ENCODE results near the gene FGG.
"Not testable (repeated sequence)": the region's sequence is repeated elsewhere in the genome, so short reads cannot be mapped to it uniquely, and the experiment has no call there.

FGG gene

GRCh38 chr4:154610582-154610981 lies 1.9 kb downstream of the FGG start:
- DNase-seq, result no peak

DNA sequence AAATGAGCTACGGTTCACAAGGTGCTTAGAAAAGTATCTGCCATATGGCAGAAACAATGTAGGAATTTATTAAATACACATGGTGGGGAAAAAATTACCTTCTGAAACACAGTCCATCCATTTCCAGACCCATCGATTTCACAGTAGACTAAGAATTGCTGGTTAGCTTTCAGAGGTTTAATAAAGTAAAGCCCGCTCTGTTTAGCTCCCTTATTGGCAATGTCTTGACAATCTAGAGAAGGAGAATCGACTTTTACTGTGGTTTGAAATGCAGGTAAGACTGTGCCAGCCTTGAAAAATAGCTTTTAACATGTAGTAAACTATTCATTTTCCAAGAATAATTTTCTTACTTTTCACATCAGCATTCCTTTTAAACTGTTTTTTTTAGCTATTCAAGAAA lies 2.9 kb downstream of the FGG start:
- no peak for DNase-seq

- no peak for DNase-seq
Measured at GRCh38 chr4:154608361-154609252, 3.8 kb downstream of the FGG start.

DNA sequence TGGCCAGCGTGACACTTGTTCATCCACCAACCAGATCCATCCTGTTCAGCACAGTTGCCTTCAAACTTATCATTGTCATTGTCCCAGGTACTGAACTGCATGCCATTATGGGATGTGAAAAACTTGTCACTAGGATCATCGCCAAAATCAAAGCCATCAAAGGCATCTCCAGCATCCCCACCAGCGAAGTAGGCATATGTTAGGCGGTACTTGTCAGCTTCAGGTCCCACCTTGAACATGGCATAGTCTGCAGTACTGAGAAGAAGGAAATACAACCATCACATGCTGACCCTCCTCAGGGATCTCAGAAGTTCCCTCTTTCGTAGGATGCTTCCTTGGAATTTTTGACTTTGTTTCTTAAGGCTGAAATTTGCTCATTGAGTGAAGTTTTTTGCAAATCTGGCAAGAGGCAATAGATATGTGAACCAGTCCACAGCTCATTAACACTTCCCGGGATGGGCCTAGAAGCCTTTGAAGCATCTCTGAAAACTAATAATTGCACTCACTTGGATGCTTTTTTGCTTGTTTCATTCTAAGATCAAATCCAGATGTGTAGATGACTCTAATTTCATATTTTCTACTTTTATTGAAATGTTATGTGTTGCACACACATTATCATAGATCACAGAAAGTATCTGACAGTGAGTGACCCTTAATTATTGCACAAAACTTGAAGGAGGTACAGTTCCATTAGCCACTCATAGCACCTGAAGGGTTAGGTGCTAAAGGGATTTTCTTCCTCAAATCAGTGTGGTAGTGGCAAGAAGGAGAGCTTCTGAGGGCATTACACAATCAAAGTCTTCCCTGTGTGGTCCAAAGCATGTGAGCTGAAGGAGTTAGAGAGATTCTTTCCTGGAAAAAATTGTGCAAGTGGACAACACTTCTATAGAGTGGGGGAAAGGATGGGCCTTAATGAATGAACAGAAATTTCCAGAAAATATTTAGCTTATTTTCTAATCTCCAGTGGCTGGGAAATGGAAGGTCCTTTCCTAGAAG lies 5.4 kb downstream of the FGG start:
- no peak for DNase-seq

DNA sequence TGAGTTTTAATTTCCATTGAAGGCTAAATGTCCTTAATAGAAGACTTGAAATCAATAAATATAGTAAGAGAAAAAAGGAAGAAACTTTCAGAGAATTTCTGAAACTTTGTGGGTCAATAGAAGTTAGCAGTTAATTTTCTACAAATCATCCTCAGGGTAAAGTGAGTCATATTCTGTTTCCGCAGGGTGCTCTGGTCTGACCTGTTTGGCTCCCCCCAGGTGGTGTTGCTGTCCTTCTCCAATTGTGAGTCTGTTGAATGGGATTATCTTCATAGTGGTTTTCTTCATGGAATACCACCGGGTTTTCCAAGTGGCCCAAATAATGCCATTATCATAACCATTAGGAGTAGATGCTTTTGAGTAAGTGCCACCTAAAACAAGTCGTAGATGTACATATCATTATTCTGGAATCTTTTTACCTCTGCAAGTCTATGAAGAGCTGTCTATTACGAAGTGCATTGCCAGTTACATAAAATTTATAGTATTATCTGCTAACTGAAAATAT lies 7.7 kb downstream of the FGG start:
- no peak for DNase-seq

DNA sequence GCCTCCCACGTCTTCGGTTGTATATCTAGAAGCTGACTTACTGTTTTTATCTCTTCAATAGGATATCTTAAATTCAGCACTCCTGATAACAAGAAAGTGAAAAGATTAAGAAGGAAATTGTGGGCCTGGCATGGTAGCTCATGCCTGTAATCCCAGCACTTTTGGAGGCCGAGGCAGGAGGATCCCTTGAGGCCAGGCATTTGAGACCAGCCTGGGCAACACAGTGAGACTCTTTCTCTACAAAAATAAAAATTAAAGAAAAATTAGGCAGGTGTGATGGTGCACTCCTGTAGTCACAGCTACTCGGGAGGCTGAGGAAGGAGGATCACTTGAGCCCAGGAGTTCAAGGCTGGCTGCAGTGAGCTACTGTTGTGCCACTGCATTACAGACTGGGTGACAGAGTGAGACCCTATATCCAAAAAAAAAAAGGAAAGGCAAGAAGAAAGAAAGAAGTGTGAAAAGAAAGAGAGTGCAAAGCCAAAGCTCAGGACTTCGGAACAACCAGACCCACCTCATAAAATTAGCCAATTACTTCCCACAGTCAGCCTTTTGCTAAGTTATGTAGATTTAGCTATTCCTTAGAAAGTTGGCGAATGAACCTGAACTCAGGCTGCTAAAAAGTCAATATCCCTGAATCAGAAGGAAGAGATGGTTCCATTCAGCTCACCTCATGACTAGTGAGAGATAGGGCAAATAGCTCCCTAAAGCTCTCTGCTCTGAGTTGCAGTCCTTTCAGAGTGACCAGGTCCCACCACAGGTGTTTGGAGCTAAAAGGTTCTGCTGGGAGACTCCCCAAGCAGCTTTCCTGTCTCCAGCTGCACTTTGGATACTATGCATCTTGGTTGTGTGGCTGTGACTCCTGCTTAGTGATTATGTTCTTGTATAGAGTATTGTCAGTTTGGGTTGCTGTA lies 9.2 kb downstream of the FGG start:
- DNase-seq, result no peak

GRCh38 chr4:154602404-154603020 lies 9.9 kb downstream of the FGG start:
- no peak for DNase-seq

GRCh38 chr4:154597798-154598774 lies 14.4 kb downstream of the FGG start:
- DNase-seq, result no peak

- not testable (repeated sequence) for DNase-seq
Measured at GRCh38 chr4:154597281-154597680, 15.2 kb downstream of the FGG start.

GRCh38 chr4:154595807-154596206 lies 16.6 kb downstream of the FGG start:
- DNase-seq, result no peak

DNA sequence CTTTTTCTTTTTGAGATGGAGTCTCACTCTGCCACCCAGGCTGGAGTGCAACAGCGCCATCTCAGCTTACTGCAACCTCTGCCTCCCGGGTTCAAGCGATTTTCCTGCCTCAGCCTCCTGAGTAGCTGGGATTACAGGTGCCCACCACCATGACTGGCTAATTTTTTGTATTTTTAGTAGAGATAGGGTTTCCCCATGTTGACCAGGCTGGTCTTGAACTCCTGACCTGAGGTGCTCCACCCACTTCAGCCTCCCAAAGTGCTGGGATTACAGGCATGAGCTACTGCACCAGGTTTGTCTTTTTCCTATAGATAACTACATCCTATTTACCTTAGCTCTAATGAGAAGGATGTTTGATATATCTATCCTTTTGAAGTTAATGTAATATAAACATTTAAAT lies 18.1 kb downstream of the FGG start:
- DNase-seq, result not testable (repeated sequence)

DNA sequence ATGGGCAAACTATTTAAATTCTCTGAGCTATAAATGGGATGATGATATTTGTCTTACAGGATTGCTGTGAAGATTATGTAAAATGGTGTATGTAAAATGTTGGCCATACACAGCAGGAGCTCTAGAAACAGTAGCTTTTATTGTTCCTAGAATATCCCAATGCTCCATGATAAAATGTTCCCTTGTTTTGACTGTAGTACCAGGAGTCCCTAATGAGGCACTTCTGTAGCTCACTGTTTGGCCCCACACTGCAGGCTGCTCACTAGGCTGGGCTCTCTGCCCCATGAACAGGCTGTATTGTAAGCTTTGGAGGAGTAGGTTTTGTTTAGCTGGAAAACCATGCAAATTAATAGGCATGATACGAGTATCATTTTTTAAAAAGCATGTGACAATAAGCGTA lies 18.6 kb downstream of the FGG start:
- DNase-seq, result no peak

DNA sequence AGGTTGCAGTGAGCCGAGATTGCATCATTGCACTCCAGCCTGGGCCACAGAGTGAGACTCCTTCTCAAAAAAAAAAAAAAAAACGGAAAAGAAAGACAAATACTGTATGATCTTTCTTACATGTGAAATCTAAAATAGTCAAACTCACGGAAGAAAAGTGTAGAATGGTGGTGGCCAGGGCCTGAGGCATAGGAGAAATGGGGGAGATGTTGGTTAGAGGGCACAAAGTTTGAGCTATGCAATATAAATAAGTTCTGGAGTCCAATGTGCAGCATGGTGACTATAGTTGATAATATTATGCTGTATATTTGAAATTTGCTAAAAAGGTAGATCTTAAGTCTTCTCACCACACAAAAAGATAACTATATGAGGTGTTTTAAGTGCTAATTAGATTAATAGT lies 20.6 kb downstream of the FGG start:
- DNase-seq, result no peak

GRCh38 chr4:154590329-154591006 lies 22.0 kb downstream of the FGG start, which contains the start of gene FGA:
TSS of gene FGA (minus strand) at chr4:154590742. CDS start at chr4:154590687, 55 bp downstream.
- no peak for DNase-seq

GRCh38 chr4:154589296-154590197 lies 22.9 kb downstream of the FGG start:
- no peak for DNase-seq

- DNase-seq, result no peak
Measured at GRCh38 chr4:154588198-154588597, 24.3 kb downstream of the FGG start.

- DNase-seq, result no peak
Measured at GRCh38 chr4:154586296-154587033, 26.0 kb downstream of the FGG start.
